Measurements from ENCODE around the gene PIM1. TPM values are rescaled to one million over a fixed set of nuclear protein-coding genes. Genes with fewer than 3 reads are reported as not detected.

PIM1 gene
- total and polyA plus RNA-seq, 9 of the 15 experiments (the other 6 are each of a cell fraction or from before 2014, with no cell fraction given) = 19.0 to 789 (median 212) TPM

GRCh38 chr6:37176268-37177076 lies 6.5 kb downstream of the PIM1 start (continued):
- TF ChIP-seq HMGN3 (IDR thresholded peaks at IDR 0.05; ENCODE audit: borderline replicate concordance, extremely low read depth, insufficient read length, low read depth, low read length) = no peak
- TF ChIP-seq KLF10 (CRISPR knock-in tag; IDR thresholded peaks at IDR 0.05) = peak; percentile 63; the same call in 1 of the 2 replicates
- peak; percentile 73 for TF ChIP-seq ATF4 (CRISPR knock-in tag; IDR thresholded peaks at IDR 0.05)
- no peak for TF ChIP-seq TAF1 (IDR thresholded peaks at IDR 0.05; ENCODE audit: control insufficient read depth, extremely low read depth, insufficient read depth, low read length, severe bottlenecking)
- TF ChIP-seq ZFX (CRISPR knock-in tag; IDR thresholded peaks at IDR 0.05) = peak; percentile 60; the same call in 1 of the 2 replicates
- peak; percentile 84; the same call in 1 of the 2 replicates for TF ChIP-seq E4F1 (CRISPR knock-in tag; IDR thresholded peaks at IDR 0.05; ENCODE audit: borderline replicate concordance)
- no peak for TF ChIP-seq ZNF584 (CRISPR knock-in tag; IDR thresholded peaks at IDR 0.05; ENCODE audit: low read depth)
- TF ChIP-seq, protein P1, sequence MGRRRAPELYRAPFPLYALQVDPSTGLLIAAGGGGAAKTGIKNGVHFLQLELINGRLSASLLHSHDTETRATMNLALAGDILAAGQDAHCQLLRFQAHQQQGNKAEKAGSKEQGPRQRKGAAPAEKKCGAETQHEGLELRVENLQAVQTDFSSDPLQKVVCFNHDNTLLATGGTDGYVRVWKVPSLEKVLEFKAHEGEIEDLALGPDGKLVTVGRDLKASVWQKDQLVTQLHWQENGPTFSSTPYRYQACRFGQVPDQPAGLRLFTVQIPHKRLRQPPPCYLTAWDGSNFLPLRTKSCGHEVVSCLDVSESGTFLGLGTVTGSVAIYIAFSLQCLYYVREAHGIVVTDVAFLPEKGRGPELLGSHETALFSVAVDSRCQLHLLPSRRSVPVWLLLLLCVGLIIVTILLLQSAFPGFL (CRISPR knock-in tag; IDR thresholded peaks at IDR 0.05) = no peak
- peak; percentile 90 for TF ChIP-seq POLR2A (conservative IDR thresholded peaks at IDR 0.05)
- TF ChIP-seq TOE1 (IDR thresholded peaks at IDR 0.05; ENCODE audit: borderline replicate concordance) = peak; percentile 41; the same call in 1 of the 2 replicates
- peak; percentile 87; the same call in 1 of the 2 replicates for TF ChIP-seq TOE1 (CRISPR knock-in tag; IDR thresholded peaks at IDR 0.05; ENCODE audit: borderline replicate concordance, low read depth)
- TF ChIP-seq MAZ (CRISPR knock-in tag; conservative IDR thresholded peaks at IDR 0.05 in 1 of 2, IDR thresholded peaks at IDR 0.05 in 1 of 2) = peak in 1 of 2 experiments; percentile 24; a peak in 3 of 4 replicates
- 0 out of 2 replicates have a peak, but pooled peaks have one; percentile 31 for TF ChIP-seq BCL6 (CRISPR knock-in tag; IDR thresholded peaks at IDR 0.05)
- peak in 1 of 2 experiments; percentile 16; a peak in 1 of 4 replicates for TF ChIP-seq ARNT (IDR thresholded peaks at IDR 0.05)
- peak; percentile 88 for TF ChIP-seq SUPT5H (IDR thresholded peaks at IDR 0.05)
- peak in 1 of 2 experiments; percentile 34; a peak in 1 of 4 replicates for TF ChIP-seq RCOR1 (IDR thresholded peaks at IDR 0.05; ENCODE audit: borderline replicate concordance in 1 of 2, low read depth in 2 of 2, low read length in 2 of 2)
- no peak for TF ChIP-seq IRF2 (CRISPR knock-in tag; IDR thresholded peaks at IDR 0.05)
